Astrocyte of the spinal cord (primary cell): ENCODE results near the gene LCN15.
"Not testable (repeated sequence)": the region's sequence is repeated elsewhere in the genome, so short reads cannot be mapped to it uniquely, and the experiment has no call there.

ENCODE experiments used
- DNase-seq: peaks from one replicate; pipeline ENCODE4 v3.0.0; 2011; ENCODE audit warnings: low read depth, low spot score
- H3K4me3 ChIP-seq: 2 replicates; pipeline ENCODE4 v1.5.1; 2011; ENCODE audit warnings: low read depth, mild to moderate bottlenecking, low read length, moderate library complexity
- CTCF ChIP-seq: IDR thresholded peaks from 2 replicates; pipeline ENCODE4 v1.5.1; 2012; ENCODE audit warnings: low read depth, mild to moderate bottlenecking, low read length, inconsistent platforms
- in situ Hi-C: cut with HindIII; loops from 2 replicates; pipeline ENCODE4 v1.10.0; 2017; ENCODE audit warnings: low sequenced_read_pairs

LCN15 gene

GRCh38 chr9:136714893-136715274, 49.4 kb downstream of the LCN15 start:
- no peak for DNase-seq
- no peak for TF ChIP-seq CTCF
- no peak overlapping the region for H3K4me3 ChIP-seq
- in situ Hi-C loops, result no loop called here

GRCh38 chr9:136714096-136714892, 50.0 kb downstream of the LCN15 start:
- TF ChIP-seq CTCF, result no peak
- no peak overlapping the region for H3K4me3 ChIP-seq
- in situ Hi-C loops, result no loop called here
- DNase-seq, result no peak

GRCh38 chr9:136713550-136713949, 50.8 kb downstream of the LCN15 start:
- TF ChIP-seq CTCF, result no peak
- no peak overlapping the region for H3K4me3 ChIP-seq
- no peak for DNase-seq
- in situ Hi-C loops, result no loop called here

- DNase-seq, result no peak
- TF ChIP-seq CTCF, result no peak
- in situ Hi-C loops, result no loop called here
- H3K4me3 ChIP-seq, result peak overlapping the region; percentile 29
Observed at GRCh38 chr9:136712690-136713544, 51.4 kb downstream of the LCN15 start.

DNA sequence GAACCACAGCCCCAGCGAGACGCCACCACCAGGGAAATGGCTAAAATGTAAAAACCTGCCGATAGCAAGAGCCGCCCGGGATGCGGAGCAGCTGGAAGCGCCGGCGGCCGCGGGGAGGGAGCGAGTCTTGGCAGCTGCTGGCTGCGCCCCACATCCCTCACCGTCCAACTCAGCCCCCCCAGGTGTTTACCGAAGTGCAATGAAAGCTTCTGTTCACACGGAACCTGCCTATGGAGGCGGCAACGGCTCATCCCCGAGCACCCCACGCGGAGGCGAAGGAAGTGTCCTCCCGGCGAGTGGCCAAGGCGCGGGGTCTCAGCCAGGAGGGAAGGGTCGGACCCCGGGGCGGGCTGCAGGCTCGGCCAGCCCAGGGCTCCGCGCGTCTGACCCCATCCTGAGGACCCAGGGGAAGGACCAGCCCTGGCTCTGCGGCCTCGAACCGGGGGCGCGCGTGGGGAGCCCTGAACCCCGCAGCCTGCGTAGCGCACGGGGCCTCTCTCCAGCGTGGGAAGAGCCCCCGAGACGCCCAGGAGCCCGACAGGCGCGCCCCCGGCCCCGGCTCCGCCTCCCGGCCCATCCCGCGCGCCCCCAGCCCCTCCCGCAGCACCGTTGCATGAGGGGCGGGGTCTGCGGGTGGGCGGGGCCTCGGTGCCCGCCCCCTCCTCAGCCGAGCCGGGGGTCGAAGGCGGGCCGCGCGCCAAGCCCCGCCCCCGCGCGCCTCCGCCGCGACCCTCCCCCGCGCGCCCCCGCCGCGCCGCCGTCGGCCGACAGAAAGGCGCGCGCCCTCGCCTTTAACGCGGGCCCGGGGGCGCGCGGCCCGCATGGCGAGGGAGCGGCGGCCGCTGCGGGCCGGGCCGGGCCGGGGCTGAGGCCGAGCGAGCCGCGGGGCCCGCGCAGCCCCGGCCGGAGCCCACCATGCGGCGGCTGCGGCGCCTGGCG, 52.3 kb downstream of the LCN15 start, which contains the start of gene DIPK1B:
Gene DIPK1B (plus strand): TSS at position 822 of the 939 bp plus-strand sequence. CDS start 94 bp downstream, at position 916.
- no peak for TF ChIP-seq CTCF
- peak within 1 kb of the TSS; percentile 29 for H3K4me3 ChIP-seq
- no peak for DNase-seq
- in situ Hi-C loops, result no loop called here

DNA sequence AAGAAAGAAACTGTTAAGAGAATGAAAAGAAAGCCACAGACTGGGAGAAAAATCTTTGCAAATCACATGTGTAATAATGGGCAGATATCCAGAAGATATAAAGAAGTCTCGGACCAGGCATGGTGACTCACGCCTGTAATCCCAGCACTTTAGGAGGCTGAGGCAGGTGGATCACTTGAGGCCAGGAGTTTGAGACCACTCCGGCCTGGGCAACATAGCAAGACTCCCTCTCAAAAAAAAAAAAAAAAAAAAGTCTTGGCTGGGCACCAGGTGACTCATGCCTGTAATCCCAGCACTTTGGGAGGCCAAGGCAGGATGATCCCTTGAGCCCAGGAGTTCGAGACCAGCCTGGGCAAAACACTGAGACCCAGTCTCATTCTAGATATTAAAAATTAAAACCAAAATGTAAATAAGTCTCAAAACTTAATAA, 53.1 kb downstream of the LCN15 start:
- in situ Hi-C loops, result not testable (repeated sequence)
- peak; percentile 32 for DNase-seq

More for the DNA sequence above, 53.1 kb downstream of the LCN15 start:
- H3K4me3 ChIP-seq, result not testable (repeated sequence)
